ENCODE results near the gene CSK.

GRCh38 chr15:74812533-74812932 is 30.7 kb downstream of the CSK start, which contains the start of gene LMAN1L:
- no peak for TF ChIP-seq EZH2phosphoT487 (IDR thresholded peaks at IDR 0.05; ENCODE audit: insufficient read depth, low read depth)
- TF ChIP-seq EZH2 (IDR thresholded peaks at IDR 0.05; ENCODE audit: insufficient read depth, poor library complexity, severe bottlenecking) = no peak

All from GM23248 (cell line).